ENCODE results near the gene RILPL1. TPM values are rescaled to one million over a fixed set of nuclear protein-coding genes. Genes with fewer than 3 reads are reported as not detected.

The RILPL1 gene
- total and polyA plus RNA-seq, 10 of the 15 experiments (the other 5 are each of a cell fraction or from before 2014, with no cell fraction given), result 0.05 to 0.61 (median 0.25) TPM

DNA sequence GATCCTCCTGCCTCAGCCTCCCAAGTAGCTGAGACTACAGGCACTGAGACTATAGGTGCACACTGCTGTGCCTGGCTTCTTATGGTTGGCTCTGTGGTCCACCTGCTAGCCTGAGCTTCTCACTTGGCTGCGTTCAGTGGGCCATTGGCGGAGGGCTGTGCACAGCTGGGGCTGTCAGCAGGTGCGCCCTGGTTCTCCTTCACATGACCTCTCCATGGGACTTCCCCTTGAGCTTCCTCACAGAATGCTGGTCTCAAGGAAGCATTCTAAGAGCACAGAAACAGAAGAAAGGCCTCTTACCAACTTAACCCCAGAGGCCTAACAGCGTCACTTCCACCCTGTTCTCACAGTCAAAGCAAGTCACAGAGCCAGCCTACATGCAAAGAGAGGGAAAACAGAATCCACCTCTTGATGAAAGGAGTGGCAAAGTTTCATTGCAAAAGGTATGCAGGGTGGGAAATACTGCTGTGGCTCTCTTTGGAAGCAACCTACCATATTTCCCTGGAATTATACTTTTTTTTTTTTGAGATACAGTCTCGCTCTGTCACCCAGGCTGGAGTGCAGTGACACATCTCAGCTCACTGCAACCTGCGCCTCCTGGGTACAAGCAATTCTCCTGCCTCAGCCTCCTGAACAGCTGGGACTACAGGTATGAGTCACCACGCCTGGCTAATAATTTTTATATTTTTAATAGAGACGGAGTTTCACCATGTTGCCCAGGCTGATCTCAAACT, 106.3 kb downstream of the RILPL1 start (continued):
- TF ChIP-seq, protein P1, sequence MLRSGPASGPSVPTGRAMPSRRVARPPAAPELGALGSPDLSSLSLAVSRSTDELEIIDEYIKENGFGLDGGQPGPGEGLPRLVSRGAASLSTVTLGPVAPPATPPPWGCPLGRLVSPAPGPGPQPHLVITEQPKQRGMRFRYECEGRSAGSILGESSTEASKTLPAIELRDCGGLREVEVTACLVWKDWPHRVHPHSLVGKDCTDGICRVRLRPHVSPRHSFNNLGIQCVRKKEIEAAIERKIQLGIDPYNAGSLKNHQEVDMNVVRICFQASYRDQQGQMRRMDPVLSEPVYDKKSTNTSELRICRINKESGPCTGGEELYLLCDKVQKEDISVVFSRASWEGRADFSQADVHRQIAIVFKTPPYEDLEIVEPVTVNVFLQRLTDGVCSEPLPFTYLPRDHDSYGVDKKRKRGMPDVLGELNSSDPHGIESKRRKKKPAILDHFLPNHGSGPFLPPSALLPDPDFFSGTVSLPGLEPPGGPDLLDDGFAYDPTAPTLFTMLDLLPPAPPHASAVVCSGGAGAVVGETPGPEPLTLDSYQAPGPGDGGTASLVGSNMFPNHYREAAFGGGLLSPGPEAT (IDR thresholded peaks at IDR 0.05; ENCODE audit: low read depth), result no peak
- TF ChIP-seq, protein P2, sequence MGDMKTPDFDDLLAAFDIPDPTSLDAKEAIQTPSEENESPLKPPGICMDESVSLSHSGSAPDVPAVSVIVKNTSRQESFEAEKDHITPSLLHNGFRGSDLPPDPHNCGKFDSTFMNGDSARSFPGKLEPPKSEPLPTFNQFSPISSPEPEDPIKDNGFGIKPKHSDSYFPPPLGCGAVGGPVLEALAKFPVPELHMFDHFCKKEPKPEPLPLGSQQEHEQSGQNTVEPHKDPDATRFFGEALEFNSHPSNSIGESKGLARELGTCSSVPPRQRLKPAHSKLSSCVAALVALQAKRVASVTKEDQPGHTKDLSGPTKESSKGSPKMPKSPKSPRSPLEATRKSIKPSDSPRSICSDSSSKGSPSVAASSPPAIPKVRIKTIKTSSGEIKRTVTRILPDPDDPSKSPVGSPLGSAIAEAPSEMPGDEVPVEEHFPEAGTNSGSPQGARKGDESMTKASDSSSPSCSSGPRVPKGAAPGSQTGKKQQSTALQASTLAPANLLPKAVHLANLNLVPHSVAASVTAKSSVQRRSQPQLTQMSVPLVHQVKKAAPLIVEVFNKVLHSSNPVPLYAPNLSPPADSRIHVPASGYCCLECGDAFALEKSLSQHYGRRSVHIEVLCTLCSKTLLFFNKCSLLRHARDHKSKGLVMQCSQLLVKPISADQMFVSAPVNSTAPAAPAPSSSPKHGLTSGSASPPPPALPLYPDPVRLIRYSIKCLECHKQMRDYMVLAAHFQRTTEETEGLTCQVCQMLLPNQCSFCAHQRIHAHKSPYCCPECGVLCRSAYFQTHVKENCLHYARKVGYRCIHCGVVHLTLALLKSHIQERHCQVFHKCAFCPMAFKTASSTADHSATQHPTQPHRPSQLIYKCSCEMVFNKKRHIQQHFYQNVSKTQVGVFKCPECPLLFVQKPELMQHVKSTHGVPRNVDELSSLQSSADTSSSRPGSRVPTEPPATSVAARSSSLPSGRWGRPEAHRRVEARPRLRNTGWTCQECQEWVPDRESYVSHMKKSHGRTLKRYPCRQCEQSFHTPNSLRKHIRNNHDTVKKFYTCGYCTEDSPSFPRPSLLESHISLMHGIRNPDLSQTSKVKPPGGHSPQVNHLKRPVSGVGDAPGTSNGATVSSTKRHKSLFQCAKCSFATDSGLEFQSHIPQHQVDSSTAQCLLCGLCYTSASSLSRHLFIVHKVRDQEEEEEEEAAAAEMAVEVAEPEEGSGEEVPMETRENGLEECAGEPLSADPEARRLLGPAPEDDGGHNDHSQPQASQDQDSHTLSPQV (IDR thresholded peaks at IDR 0.05), result no peak
- TF ChIP-seq ZZZ3 (IDR thresholded peaks at IDR 0.05; ENCODE audit: control insufficient read depth, insufficient read length, low read depth), result no peak
- no peak for TF ChIP-seq CHD1 (IDR thresholded peaks at IDR 0.05; ENCODE audit: low read depth, low read length)
- TF ChIP-seq, protein P3, sequence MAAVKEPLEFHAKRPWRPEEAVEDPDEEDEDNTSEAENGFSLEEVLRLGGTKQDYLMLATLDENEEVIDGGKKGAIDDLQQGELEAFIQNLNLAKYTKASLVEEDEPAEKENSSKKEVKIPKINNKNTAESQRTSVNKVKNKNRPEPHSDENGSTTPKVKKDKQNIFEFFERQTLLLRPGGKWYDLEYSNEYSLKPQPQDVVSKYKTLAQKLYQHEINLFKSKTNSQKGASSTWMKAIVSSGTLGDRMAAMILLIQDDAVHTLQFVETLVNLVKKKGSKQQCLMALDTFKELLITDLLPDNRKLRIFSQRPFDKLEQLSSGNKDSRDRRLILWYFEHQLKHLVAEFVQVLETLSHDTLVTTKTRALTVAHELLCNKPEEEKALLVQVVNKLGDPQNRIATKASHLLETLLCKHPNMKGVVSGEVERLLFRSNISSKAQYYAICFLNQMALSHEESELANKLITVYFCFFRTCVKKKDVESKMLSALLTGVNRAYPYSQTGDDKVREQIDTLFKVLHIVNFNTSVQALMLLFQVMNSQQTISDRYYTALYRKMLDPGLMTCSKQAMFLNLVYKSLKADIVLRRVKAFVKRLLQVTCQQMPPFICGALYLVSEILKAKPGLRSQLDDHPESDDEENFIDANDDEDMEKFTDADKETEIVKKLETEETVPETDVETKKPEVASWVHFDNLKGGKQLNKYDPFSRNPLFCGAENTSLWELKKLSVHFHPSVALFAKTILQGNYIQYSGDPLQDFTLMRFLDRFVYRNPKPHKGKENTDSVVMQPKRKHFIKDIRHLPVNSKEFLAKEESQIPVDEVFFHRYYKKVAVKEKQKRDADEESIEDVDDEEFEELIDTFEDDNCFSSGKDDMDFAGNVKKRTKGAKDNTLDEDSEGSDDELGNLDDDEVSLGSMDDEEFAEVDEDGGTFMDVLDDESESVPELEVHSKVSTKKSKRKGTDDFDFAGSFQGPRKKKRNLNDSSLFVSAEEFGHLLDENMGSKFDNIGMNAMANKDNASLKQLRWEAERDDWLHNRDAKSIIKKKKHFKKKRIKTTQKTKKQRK (IDR thresholded peaks at IDR 0.05; ENCODE audit: low read depth, low read length), result no peak
- TF ChIP-seq, protein P4, sequence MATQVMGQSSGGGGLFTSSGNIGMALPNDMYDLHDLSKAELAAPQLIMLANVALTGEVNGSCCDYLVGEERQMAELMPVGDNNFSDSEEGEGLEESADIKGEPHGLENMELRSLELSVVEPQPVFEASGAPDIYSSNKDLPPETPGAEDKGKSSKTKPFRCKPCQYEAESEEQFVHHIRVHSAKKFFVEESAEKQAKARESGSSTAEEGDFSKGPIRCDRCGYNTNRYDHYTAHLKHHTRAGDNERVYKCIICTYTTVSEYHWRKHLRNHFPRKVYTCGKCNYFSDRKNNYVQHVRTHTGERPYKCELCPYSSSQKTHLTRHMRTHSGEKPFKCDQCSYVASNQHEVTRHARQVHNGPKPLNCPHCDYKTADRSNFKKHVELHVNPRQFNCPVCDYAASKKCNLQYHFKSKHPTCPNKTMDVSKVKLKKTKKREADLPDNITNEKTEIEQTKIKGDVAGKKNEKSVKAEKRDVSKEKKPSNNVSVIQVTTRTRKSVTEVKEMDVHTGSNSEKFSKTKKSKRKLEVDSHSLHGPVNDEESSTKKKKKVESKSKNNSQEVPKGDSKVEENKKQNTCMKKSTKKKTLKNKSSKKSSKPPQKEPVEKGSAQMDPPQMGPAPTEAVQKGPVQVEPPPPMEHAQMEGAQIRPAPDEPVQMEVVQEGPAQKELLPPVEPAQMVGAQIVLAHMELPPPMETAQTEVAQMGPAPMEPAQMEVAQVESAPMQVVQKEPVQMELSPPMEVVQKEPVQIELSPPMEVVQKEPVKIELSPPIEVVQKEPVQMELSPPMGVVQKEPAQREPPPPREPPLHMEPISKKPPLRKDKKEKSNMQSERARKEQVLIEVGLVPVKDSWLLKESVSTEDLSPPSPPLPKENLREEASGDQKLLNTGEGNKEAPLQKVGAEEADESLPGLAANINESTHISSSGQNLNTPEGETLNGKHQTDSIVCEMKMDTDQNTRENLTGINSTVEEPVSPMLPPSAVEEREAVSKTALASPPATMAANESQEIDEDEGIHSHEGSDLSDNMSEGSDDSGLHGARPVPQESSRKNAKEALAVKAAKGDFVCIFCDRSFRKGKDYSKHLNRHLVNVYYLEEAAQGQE (IDR thresholded peaks at IDR 0.05; ENCODE audit: low read depth, low read length), result no peak
- no peak for TF ChIP-seq CHD4 (IDR thresholded peaks at IDR 0.05)
- peak; percentile 95 for TF ChIP-seq RAD51 (IDR thresholded peaks at IDR 0.05)
- TF ChIP-seq FOXM1 (IDR thresholded peaks at IDR 0.05; ENCODE audit: low read depth, low read length), result 0 out of 2 replicates have a peak, but pooled peaks have one; percentile 57
- TF ChIP-seq, protein P5, sequence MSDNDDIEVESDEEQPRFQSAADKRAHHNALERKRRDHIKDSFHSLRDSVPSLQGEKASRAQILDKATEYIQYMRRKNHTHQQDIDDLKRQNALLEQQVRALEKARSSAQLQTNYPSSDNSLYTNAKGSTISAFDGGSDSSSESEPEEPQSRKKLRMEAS (IDR thresholded peaks at IDR 0.05; ENCODE audit: low read depth, low read length), result no peak
- no peak for TF ChIP-seq SREBF2 (IDR thresholded peaks at IDR 0.05; ENCODE audit: low read length)
- peak; percentile 100 for TF ChIP-seq TCF12 (IDR thresholded peaks at IDR 0.05; ENCODE audit: low read depth, low read length)
- no peak for TF ChIP-seq SUZ12 (IDR thresholded peaks at IDR 0.05; ENCODE audit: unreplicated experiment)
- TF ChIP-seq SMAD1 (IDR thresholded peaks at IDR 0.05; ENCODE audit: low read depth, partially characterized antibody), result no peak
- TF ChIP-seq SIN3A (IDR thresholded peaks at IDR 0.05; ENCODE audit: low read depth, low read length), result 0 out of 2 replicates have a peak, but pooled peaks have one; percentile 63
- TF ChIP-seq ESRRA (IDR thresholded peaks at IDR 0.05; ENCODE audit: low read length), result peak; percentile 96

Data from GM12878 (cell line).